ENCODE data around the gene TULP4. TPM values are rescaled to one million over a fixed set of nuclear protein-coding genes. Genes with fewer than 3 reads are reported as not detected.
"Not testable (repeated sequence)": the region's sequence is repeated elsewhere in the genome, so short reads cannot be mapped to it uniquely, and the experiment has no call there.

The TULP4 gene
- total RNA-seq, 1 donor: 131 TPM

DNA sequence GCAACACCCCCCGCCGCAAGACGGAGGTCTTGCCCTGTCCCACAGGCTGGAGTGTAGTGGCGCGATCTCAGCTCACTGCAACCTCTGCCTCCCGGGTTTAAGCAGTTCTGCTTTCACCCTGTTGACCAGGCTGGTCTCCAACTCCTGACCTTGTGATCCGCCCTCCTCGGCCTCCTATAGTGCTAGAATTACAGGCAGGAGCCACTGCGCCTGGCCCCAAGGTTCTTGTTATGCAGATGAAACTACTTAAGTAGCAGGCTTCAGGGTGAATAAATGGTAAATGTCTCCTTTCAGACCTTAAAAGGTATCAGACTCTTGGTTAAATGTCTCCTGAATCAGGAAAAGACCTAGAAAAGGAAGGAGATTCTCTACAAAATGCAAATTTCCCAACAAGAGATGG, 152.2 kb downstream of the TULP4 start:
- no peak for DNase-seq (ENCODE audit: low read depth)
- TF ChIP-seq, protein P1, sequence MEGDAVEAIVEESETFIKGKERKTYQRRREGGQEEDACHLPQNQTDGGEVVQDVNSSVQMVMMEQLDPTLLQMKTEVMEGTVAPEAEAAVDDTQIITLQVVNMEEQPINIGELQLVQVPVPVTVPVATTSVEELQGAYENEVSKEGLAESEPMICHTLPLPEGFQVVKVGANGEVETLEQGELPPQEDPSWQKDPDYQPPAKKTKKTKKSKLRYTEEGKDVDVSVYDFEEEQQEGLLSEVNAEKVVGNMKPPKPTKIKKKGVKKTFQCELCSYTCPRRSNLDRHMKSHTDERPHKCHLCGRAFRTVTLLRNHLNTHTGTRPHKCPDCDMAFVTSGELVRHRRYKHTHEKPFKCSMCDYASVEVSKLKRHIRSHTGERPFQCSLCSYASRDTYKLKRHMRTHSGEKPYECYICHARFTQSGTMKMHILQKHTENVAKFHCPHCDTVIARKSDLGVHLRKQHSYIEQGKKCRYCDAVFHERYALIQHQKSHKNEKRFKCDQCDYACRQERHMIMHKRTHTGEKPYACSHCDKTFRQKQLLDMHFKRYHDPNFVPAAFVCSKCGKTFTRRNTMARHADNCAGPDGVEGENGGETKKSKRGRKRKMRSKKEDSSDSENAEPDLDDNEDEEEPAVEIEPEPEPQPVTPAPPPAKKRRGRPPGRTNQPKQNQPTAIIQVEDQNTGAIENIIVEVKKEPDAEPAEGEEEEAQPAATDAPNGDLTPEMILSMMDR (IDR thresholded peaks at IDR 0.05; ENCODE audit: insufficient read depth, low read length): no peak
- no peak overlapping the region for H3K4me3 ChIP-seq (ENCODE audit: low read depth, low read length)

DNA sequence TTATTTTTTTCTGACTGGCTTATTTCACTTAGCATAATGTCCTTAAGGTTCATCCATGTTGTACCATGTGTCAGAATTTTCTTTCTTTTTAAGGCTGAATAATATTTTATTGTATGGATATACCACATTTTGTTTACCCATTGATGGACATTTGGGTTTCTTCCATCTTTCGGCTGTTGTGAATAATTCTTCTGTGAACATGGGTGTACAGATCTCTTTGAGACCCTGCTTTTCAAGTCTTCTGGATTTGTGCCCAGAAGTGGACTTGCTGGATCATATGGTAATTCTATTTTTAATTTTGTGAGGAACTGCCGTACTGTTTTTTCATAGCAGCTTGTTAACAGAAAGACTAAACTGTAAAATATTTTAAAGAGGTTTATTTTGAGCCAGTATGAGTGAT, 153.0 kb downstream of the TULP4 start:
- no peak for DNase-seq (ENCODE audit: low read depth)
- TF ChIP-seq, protein P1 (IDR thresholded peaks at IDR 0.05; ENCODE audit: insufficient read depth, low read length): no peak
- no peak overlapping the region for H3K4me3 ChIP-seq (ENCODE audit: low read depth, low read length)

DNA sequence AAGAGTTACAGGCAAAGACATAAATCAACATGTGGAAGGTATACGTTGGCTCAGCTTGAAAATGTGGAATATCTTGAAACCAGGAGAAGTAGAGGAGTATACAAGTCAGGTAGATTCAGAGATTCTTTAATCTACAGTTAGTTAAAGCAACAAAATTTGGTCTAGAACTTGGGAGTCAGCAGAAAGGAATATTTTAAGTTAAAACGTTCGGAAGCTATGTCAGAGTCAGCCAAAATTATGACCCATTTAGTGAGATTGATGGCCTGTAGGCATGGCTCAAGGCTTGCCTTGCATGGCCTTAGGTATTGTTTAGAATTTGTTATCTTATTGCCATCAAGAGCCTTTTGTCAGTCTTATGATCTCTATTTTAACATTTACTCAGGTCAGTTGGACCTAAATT, 153.5 kb downstream of the TULP4 start:
- no peak overlapping the region for H3K4me3 ChIP-seq (ENCODE audit: low read depth, low read length)
- DNase-seq (ENCODE audit: low read depth): no peak
- TF ChIP-seq, protein P1 (IDR thresholded peaks at IDR 0.05; ENCODE audit: insufficient read depth, low read length): no peak

DNA sequence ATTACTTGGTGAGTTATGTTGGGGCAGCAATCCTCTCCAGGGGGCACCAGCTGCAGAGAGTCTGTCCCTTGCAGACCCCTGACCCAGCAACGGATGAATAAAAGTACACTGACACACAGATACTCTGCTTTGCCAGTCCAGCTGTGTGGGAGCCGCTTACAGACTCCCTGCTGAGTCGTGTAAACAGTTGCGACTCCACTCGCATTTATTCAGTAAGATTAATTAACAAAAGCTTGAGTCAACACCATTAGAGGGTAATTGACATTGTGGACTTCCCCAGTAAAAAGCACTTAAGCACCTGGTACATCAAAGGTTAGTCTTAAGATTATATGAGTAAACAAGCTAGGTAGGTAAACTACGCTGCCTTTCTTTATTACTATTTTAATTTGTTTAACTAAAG, 155.7 kb downstream of the TULP4 start:
- TF ChIP-seq, protein P1 (IDR thresholded peaks at IDR 0.05; ENCODE audit: insufficient read depth, low read length): no peak
- no peak for DNase-seq (ENCODE audit: low read depth)
- H3K4me3 ChIP-seq (ENCODE audit: low read depth, low read length): no peak overlapping the region

DNA sequence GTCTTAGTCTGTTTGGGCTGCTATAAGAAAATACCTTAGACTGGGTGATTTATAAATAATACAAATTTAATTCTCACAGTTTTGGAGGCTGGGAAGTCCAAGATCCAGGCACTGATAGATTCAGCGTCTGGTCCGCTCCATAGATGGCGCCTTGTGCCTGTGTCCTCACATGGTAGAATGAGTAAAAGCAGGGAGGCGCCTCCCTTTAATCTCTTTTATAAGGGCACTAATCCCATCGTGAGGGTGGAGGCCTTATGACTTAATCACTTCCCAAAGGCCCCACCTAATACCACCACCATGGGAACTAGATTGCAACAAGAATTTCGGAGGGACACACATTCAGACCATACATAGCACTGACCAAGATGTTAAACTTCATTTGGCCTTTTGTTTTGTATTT, 156.4 kb downstream of the TULP4 start:
- H3K4me3 ChIP-seq (ENCODE audit: low read depth, low read length): no peak overlapping the region
- no peak for DNase-seq (ENCODE audit: low read depth)
- TF ChIP-seq, protein P1 (IDR thresholded peaks at IDR 0.05; ENCODE audit: insufficient read depth, low read length): no peak

- H3K4me3 ChIP-seq (ENCODE audit: low read depth, low read length); DNase-seq (ENCODE audit: low read depth): not testable (repeated sequence)
These were observed 157.8 kb downstream of the TULP4 start for GRCh38 chr6:158470023-158470422.

- no peak for DNase-seq (ENCODE audit: low read depth)
These were observed 159.1 kb downstream of the TULP4 start for GRCh38 chr6:158471339-158471738.

More at GRCh38 chr6:158471339-158471738, 159.1 kb downstream of the TULP4 start:
- TF ChIP-seq, protein P1 (IDR thresholded peaks at IDR 0.05; ENCODE audit: insufficient read depth, low read length): no peak
- no peak overlapping the region for H3K4me3 ChIP-seq (ENCODE audit: low read depth, low read length)

Measured in fibroblast of the aortic adventitia (primary cell).